ENCODE measurements around the gene EFCAB12.
"Not testable (repeated sequence)": the region's sequence is repeated elsewhere in the genome, so short reads cannot be mapped to it uniquely, and the experiment has no call there.

Gene EFCAB12

GRCh38 chr3:129365296-129366136 is 62.9 kb downstream of the EFCAB12 start:
- DNase-seq (ENCODE audit: low spot score): no peak

- not testable (repeated sequence) for DNase-seq (ENCODE audit: low spot score)
Observed at GRCh38 chr3:129364811-129365210, 63.6 kb downstream of the EFCAB12 start.

- not testable (repeated sequence) for DNase-seq (ENCODE audit: low spot score)
Observed at GRCh38 chr3:129363356-129363755, 65.1 kb downstream of the EFCAB12 start.

- no peak for DNase-seq (ENCODE audit: low spot score)
Observed at GRCh38 chr3:129360705-129361460, 67.6 kb downstream of the EFCAB12 start.

GRCh38 chr3:129360171-129360611 is 68.2 kb downstream of the EFCAB12 start:
- DNase-seq (ENCODE audit: low spot score): no peak

- no peak for DNase-seq (ENCODE audit: low spot score)
Observed at GRCh38 chr3:129358772-129359371, 69.6 kb downstream of the EFCAB12 start.

GRCh38 chr3:129358177-129358771 is 70.2 kb downstream of the EFCAB12 start:
- DNase-seq (ENCODE audit: low spot score): no peak

- no peak for DNase-seq (ENCODE audit: low spot score)
Observed at GRCh38 chr3:129357616-129358015, 70.8 kb downstream of the EFCAB12 start.

- DNase-seq (ENCODE audit: low spot score): no peak
Observed at GRCh38 chr3:129356756-129357425, 71.5 kb downstream of the EFCAB12 start.

- DNase-seq (ENCODE audit: low spot score): no peak
Observed at GRCh38 chr3:129353589-129353941, 74.9 kb downstream of the EFCAB12 start.

GRCh38 chr3:129352650-129353588 is 75.5 kb downstream of the EFCAB12 start:
- no peak for DNase-seq (ENCODE audit: low spot score)

GRCh38 chr3:129352045-129352444 is 76.4 kb downstream of the EFCAB12 start:
- no peak for DNase-seq (ENCODE audit: low spot score)

Data from CD4-positive, alpha-beta T cell treated with Interleukin-15 for 4 hours (primary cell).